Measurements from ENCODE around the gene NOTO.

Gene NOTO

GRCh38 chr2:73208258-73208657, 5.9 kb downstream of the NOTO start:
- TF ChIP-seq POLR2A (IDR thresholded peaks at IDR 0.05; ENCODE audit: low read depth, low read length), result no peak
- FAIRE-seq (no peak), DNase-seq (ENCODE audit: insufficient read length) (no peak)

- DNase-seq (ENCODE audit: insufficient read length) (no peak), FAIRE-seq (no peak)
- TF ChIP-seq TAF1 (IDR thresholded peaks at IDR 0.05; ENCODE audit: borderline replicate concordance, low read depth, low read length) (no peak), POLR2A (IDR thresholded peaks at IDR 0.05; ENCODE audit: low read depth, low read length) (no peak), POLR2AphosphoS5 (IDR thresholded peaks at IDR 0.05; ENCODE audit: low read depth, low read length) (no peak)
These were observed 7.6 kb downstream of the NOTO start for GRCh38 chr2:73210019-73210418.

DNA sequence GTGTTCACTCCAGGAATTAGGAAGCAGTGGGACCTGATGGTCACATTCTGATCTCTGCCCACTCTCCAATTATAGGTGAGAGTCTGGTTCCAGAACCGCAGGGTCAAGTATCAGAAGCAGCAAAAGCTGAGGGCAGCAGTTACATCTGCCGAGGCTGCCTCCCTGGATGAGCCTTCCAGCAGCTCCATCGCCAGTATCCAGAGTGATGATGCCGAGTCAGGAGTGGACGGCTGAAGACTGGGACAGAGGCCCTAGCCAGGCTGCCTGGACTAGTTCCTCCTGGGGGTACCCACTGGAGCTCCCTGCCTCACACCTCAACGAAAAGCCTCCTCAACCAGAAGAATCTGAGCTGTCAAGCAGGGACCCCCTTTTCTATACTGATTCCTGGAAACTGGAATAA, 8.3 kb downstream of the NOTO start:
- no peak for FAIRE-seq
- TF ChIP-seq POLR2A (IDR thresholded peaks at IDR 0.05; ENCODE audit: low read depth, low read length), result no peak
- TF ChIP-seq TAF1 (IDR thresholded peaks at IDR 0.05; ENCODE audit: borderline replicate concordance, low read depth, low read length), result no peak
- no peak for TF ChIP-seq POLR2AphosphoS5 (IDR thresholded peaks at IDR 0.05; ENCODE audit: low read depth, low read length)
- no peak for DNase-seq (ENCODE audit: insufficient read length)

DNA sequence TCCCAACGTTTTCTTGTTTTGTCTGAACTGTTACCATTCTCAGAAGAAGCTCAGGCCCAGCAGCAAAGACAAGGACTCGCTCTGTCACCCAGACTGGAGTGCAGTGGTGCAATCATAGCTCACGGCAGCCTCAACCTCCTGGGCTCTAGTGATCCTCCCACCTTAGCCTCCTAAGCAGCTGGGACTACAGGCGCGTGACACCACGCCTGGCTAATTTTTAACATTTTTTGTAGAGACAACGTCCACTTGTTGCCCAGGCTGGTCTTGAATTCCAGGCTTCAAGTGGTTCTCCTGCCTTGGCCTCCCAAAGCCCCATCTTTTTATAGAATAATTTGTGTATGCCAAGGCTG, 9.7 kb downstream of the NOTO start:
- TF ChIP-seq POLR2A (IDR thresholded peaks at IDR 0.05; ENCODE audit: low read depth, low read length), result no peak
- TF ChIP-seq POLR2AphosphoS5 (IDR thresholded peaks at IDR 0.05; ENCODE audit: low read depth, low read length), result no peak
- no peak for TF ChIP-seq TAF1 (IDR thresholded peaks at IDR 0.05; ENCODE audit: borderline replicate concordance, low read depth, low read length)
- no peak for FAIRE-seq

GRCh38 chr2:73212448-73213176, 10.2 kb downstream of the NOTO start:
- DNase-seq (ENCODE audit: insufficient read length) (peak; percentile 68), FAIRE-seq (peak; percentile 36)
- no peak for TF ChIP-seq TAF1 (IDR thresholded peaks at IDR 0.05; ENCODE audit: borderline replicate concordance, low read depth, low read length)
- TF ChIP-seq POLR2A (IDR thresholded peaks at IDR 0.05; ENCODE audit: low read depth, low read length), result no peak
- TF ChIP-seq POLR2AphosphoS5 (IDR thresholded peaks at IDR 0.05; ENCODE audit: low read depth, low read length), result no peak

More for the DNA sequence above, 9.7 kb downstream of the NOTO start:
- DNase-seq (ENCODE audit: insufficient read length), result no peak

GRCh38 chr2:73214120-73215035, 12.0 kb downstream of the NOTO start, which contains the start of gene SMYD5:
Gene SMYD5 (plus strand): TSS chr2:73214245. CDS start chr2:73214267, 22 bp downstream.
- DNase-seq (ENCODE audit: insufficient read length) (peak; percentile 85), FAIRE-seq (peak; percentile 92)
- TF ChIP-seq POLR2A (IDR thresholded peaks at IDR 0.05; ENCODE audit: low read depth, low read length) (peak; percentile 68; the same call in 1 of the 2 replicates), POLR2AphosphoS5 (IDR thresholded peaks at IDR 0.05; ENCODE audit: low read depth, low read length) (0 out of 2 replicates have a peak, but pooled peaks have one; percentile 54), TAF1 (IDR thresholded peaks at IDR 0.05; ENCODE audit: borderline replicate concordance, low read depth, low read length) (no peak)

DNA sequence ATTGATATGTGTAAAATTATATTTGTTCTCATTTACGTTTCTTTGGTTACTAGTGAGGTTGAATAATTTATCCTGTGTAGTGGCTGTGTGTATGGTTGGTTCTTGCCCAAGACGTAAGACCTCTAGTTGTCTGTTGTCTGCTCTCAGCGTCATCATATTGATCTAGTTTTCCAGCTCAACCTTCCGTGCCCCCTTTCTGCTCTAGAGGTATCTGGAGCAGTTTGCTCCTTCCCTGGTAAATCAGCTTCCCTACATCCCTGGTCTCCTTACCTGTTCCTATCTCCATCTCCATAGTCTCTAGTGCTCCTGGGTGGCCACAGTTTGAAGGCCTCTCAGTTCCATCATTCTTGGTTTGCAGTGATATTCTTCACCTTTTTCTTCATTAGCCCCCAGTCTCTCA, 12.9 kb downstream of the NOTO start:
- FAIRE-seq (no peak), DNase-seq (ENCODE audit: insufficient read length) (no peak)
- TF ChIP-seq TAF1 (IDR thresholded peaks at IDR 0.05; ENCODE audit: borderline replicate concordance, low read depth, low read length) (no peak), POLR2A (IDR thresholded peaks at IDR 0.05; ENCODE audit: low read depth, low read length) (no peak), POLR2AphosphoS5 (IDR thresholded peaks at IDR 0.05; ENCODE audit: low read depth, low read length) (no peak)

GRCh38 chr2:73217160-73217559, 14.8 kb downstream of the NOTO start:
- FAIRE-seq, result no peak
- TF ChIP-seq POLR2AphosphoS5 (IDR thresholded peaks at IDR 0.05; ENCODE audit: low read depth, low read length), result no peak
- TF ChIP-seq TAF1 (IDR thresholded peaks at IDR 0.05; ENCODE audit: borderline replicate concordance, low read depth, low read length), result no peak
- no peak for TF ChIP-seq POLR2A (IDR thresholded peaks at IDR 0.05; ENCODE audit: low read depth, low read length)
- no peak for DNase-seq (ENCODE audit: insufficient read length)

- FAIRE-seq, result no peak
- TF ChIP-seq POLR2A (IDR thresholded peaks at IDR 0.05; ENCODE audit: low read depth, low read length) (no peak), TAF1 (IDR thresholded peaks at IDR 0.05; ENCODE audit: borderline replicate concordance, low read depth, low read length) (no peak), POLR2AphosphoS5 (IDR thresholded peaks at IDR 0.05; ENCODE audit: low read depth, low read length) (no peak)
- DNase-seq (ENCODE audit: insufficient read length), result no peak
These were observed 15.5 kb downstream of the NOTO start for GRCh38 chr2:73217826-73218225.

DNA sequence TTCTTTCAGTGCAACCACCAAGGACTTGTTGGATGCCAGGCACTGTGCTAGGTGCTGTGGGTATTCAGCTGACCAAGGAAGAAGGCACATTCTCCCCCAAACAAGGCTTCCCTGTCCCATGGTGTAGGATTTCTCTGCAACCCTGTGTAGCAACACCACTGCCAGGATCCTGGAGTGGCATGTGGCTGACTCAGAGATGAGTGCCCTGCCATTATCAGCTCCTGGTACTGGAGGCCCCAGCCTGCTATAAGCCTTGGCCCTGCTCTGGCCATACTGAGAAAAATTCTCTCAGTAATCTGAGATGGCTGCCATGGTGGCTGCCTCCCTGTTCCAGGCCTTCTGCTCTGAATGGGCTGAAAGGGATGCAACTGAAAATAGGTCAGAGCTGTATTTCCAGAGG, 15.9 kb downstream of the NOTO start:
- FAIRE-seq (no peak), DNase-seq (ENCODE audit: insufficient read length) (no peak)
- TF ChIP-seq TAF1 (IDR thresholded peaks at IDR 0.05; ENCODE audit: borderline replicate concordance, low read depth, low read length), result no peak
- TF ChIP-seq POLR2A (IDR thresholded peaks at IDR 0.05; ENCODE audit: low read depth, low read length), result no peak
- TF ChIP-seq POLR2AphosphoS5 (IDR thresholded peaks at IDR 0.05; ENCODE audit: low read depth, low read length), result no peak

- FAIRE-seq (no peak), DNase-seq (ENCODE audit: insufficient read length) (no peak)
- TF ChIP-seq TAF1 (IDR thresholded peaks at IDR 0.05; ENCODE audit: borderline replicate concordance, low read depth, low read length), result no peak
- TF ChIP-seq POLR2AphosphoS5 (IDR thresholded peaks at IDR 0.05; ENCODE audit: low read depth, low read length), result no peak
- no peak for TF ChIP-seq POLR2A (IDR thresholded peaks at IDR 0.05; ENCODE audit: low read depth, low read length)
These were observed 21.4 kb downstream of the NOTO start for GRCh38 chr2:73223821-73224220.
